GM23248 (cell line): ENCODE measurements around the gene PSMG4. TPM values are rescaled to one million over a fixed set of nuclear protein-coding genes. Genes with fewer than 3 reads are reported as not detected.

ENCODE experiments used
- DNase-seq: peaks from one replicate; pipeline ENCODE4 v3.0.0-alpha.2; 2015
- H2AFZ ChIP-seq: fragments of 200-600 bp; sonication (generic); 2 replicates; pipeline ENCODE4 v1.6.1; 2016; ENCODE audit warnings: antibody characterized with exemption
- H3F3A ChIP-seq: fragments of 200-600 bp; sonication (generic); 2 replicates; pipeline ENCODE4 v1.6.1; 2016; ENCODE audit warnings: mild to moderate bottlenecking, antibody characterized with exemption, mixed run types; ENCODE audit not compliant: insufficient read depth
- H3K27ac ChIP-seq: fragments of 200-600 bp; sonication (generic); 2 replicates; pipeline ENCODE4 v1.5.1; 2016; ENCODE audit warnings: mild to moderate bottlenecking
- H3K27me3 ChIP-seq: fragments of 200-600 bp; sonication (generic); replicated peaks from 2 replicates; pipeline ENCODE4 v1.6.1; 2016; ENCODE audit warnings: mild to moderate bottlenecking; ENCODE audit not compliant: insufficient read depth
- H3K36me3 ChIP-seq: fragments of 200-600 bp; sonication (generic); 2 replicates; pipeline ENCODE4 v1.6.1; 2016; ENCODE audit warnings: low read depth, mild to moderate bottlenecking
- H3K4me1 ChIP-seq: fragments of 200-600 bp; sonication (generic); 2 replicates; pipeline ENCODE4 v1.6.1; 2016; ENCODE audit warnings: mild to moderate bottlenecking; ENCODE audit not compliant: insufficient read depth
- H3K4me2 ChIP-seq: fragments of 200-600 bp; sonication (generic); one replicate; pipeline ENCODE4 v1.6.1; 2016; ENCODE audit warnings: mild to moderate bottlenecking; ENCODE audit not compliant: unreplicated experiment
- H3K4me3 ChIP-seq: fragments of 200-600 bp; sonication (generic); 2 replicates; pipeline ENCODE4 v1.5.1; 2016; ENCODE audit warnings: mild to moderate bottlenecking
- H3K79me2 ChIP-seq: fragments of 200-600 bp; sonication (generic); 2 replicates; pipeline ENCODE4 v1.6.1; 2016; ENCODE audit warnings: mild to moderate bottlenecking; ENCODE audit not compliant: insufficient read depth
- H3K9ac ChIP-seq: fragments of 200-600 bp; sonication (generic); 2 replicates; pipeline ENCODE4 v1.6.1; 2016; ENCODE audit warnings: mild to moderate bottlenecking
- H3K9me2 ChIP-seq: fragments of 200-600 bp; sonication (generic); 2 replicates; pipeline ENCODE4 v1.6.1; 2016; ENCODE audit warnings: mixed run types, mild to moderate bottlenecking, moderate library complexity; ENCODE audit not compliant: insufficient read depth
- H3K9me3 ChIP-seq: fragments of 200-600 bp; sonication (generic); one replicate; pipeline ENCODE4 v1.6.1; 2017; ENCODE audit warnings: low read depth
- H4K20me1 ChIP-seq: fragments of 200-600 bp; sonication (generic); 2 replicates; pipeline ENCODE4 v1.6.0; 2016; ENCODE audit not compliant: insufficient read depth
- EZH2 ChIP-seq: fragments of 200-600 bp; sonication (generic); IDR thresholded peaks from 2 replicates; pipeline ENCODE4 v1.6.1; 2018; ENCODE audit warnings: antibody characterized with exemption, mild to moderate bottlenecking; ENCODE audit not compliant: insufficient read depth, poor library complexity, severe bottlenecking
- EZH2phosphoT487 ChIP-seq: fragments of 200-600 bp; sonication (generic); IDR thresholded peaks from 2 replicates; pipeline ENCODE4 v1.6.1; 2018; ENCODE audit warnings: antibody characterized with exemption, moderate library complexity, mild to moderate bottlenecking, low read depth; ENCODE audit not compliant: insufficient read depth
- WGBS, 2 experiments: methylation state at CpG; one replicate each; pipeline ENCODE4 v1.1.6; 2015 to 2017; ENCODE audit warnings: low lambda C conversion rate in 2 of 2, low coverage in 1 of 2; ENCODE audit errors: missing lambda C conversion rate in 2 of 2; 5-methylcytosine and 5-hydroxymethylcytosine counted together
- in situ Hi-C: fragments of 300-500 bp; cut with MboI; formaldehyde crosslinking; loops from 2 replicates; pipeline ENCODE4 v1.15.0; 2020
- polyA plus RNA-seq: library from polyadenylated mRNA; unstranded; fragments of >200 nt; fragmentation: Nextera tagmentation; extraction: Ambion mirVana; gene quantifications from 2 replicates; pipeline ENCODE4 v1.2.1, GENCODE V29; 2016
- total RNA-seq: library from RNA; depleted of rRNA; stranded (reverse); fragments of >200 nt; shearing (Covaris generic); gene quantifications from 2 replicates; pipeline ENCODE4 v1.2.3, GENCODE V29; 2014

PSMG4 gene
- total and polyA plus RNA-seq, 2 experiments from 2014 or later: 20.0 to 46.9 TPM

- Histone ChIP-seq H3K9me2 (no peaks in the 10 kb centered on the region), H3K4me2 (no peak overlapping the region), H3K27me3 (no peaks in the 10 kb centered on the region), H3K9ac (no peak overlapping the region), H2AFZ (no peak overlapping the region), H3K27ac (no peak overlapping the region), H3K79me2 (peaks cover 5% of the 10 kb centered on the region; the same call in 1 of the 2 replicates), H3K4me3 (no peak overlapping the region), H4K20me1 (no peaks in the 10 kb centered on the region), H3F3A (peaks cover 6% of the 10 kb centered on the region), H3K36me3 (peaks cover 7% of the 10 kb centered on the region; the same call in 1 of the 2 replicates), H3K4me1 (peaks cover 7% of the 10 kb centered on the region), H3K9me3 (no peaks in the 10 kb centered on the region)
- WGBS, 2 experiments: 75 to 78% methylated on average over 20 of the region's 20 CpGs
- no peak for DNase-seq
- in situ Hi-C loops: loop anchor here (10.0 kb wide), 1 partner anchor 708 kb away; no protein-coding TSS in a partner anchor
- no peak for TF ChIP-seq EZH2
- TF ChIP-seq EZH2phosphoT487: no peak
Measured at GRCh38 chr6:3276174-3277167, 17.7 kb downstream of the PSMG4 start.

GRCh38 chr6:3277251-3277650, 18.5 kb downstream of the PSMG4 start:
- Histone ChIP-seq H3K79me2 (peaks cover 5% of the 10 kb centered on the region; the same call in 1 of the 2 replicates), H3F3A (peaks cover 13% of the 10 kb centered on the region), H2AFZ (no peak overlapping the region), H3K36me3 (peaks cover 3% of the 10 kb centered on the region; the same call in 1 of the 2 replicates), H3K9ac (no peak overlapping the region), H3K9me3 (no peaks in the 10 kb centered on the region), H3K27ac (no peak overlapping the region), H4K20me1 (no peaks in the 10 kb centered on the region), H3K4me1 (peaks cover 15% of the 10 kb centered on the region), H3K27me3 (no peaks in the 10 kb centered on the region), H3K9me2 (no peaks in the 10 kb centered on the region), H3K4me2 (no peak overlapping the region), H3K4me3 (no peak overlapping the region)
- TF ChIP-seq EZH2: no peak
- TF ChIP-seq EZH2phosphoT487: no peak
- DNase-seq: peak; percentile 31
- 41 to 48% methylated on average over 11 to 12 of the region's 12 CpGs for WGBS, 2 experiments
- in situ Hi-C loops: loop anchor here (10.0 kb wide), 1 partner anchor 708 kb away; no protein-coding TSS in a partner anchor

- Histone ChIP-seq H3K27ac (no peak overlapping the region), H3F3A (peaks cover 20% of the 10 kb centered on the region), H3K4me2 (no peak overlapping the region), H4K20me1 (no peaks in the 10 kb centered on the region), H3K9me3 (no peaks in the 10 kb centered on the region), H2AFZ (no peak overlapping the region), H3K79me2 (no peaks in the 10 kb centered on the region), H3K4me1 (peaks cover 21% of the 10 kb centered on the region), H3K27me3 (no peaks in the 10 kb centered on the region), H3K9me2 (no peaks in the 10 kb centered on the region), H3K36me3 (no peaks in the 10 kb centered on the region), H3K4me3 (no peak overlapping the region), H3K9ac (no peak overlapping the region)
- WGBS, 2 experiments: 66 to 67% methylated on average over 9 of the region's 9 CpGs
- TF ChIP-seq EZH2phosphoT487 (no peak), EZH2 (no peak)
- in situ Hi-C loops: loop anchor here (10.0 kb wide), 1 partner anchor 707 kb away; no protein-coding TSS in a partner anchor
- DNase-seq: no peak
Measured at GRCh38 chr6:3277851-3278416, 19.2 kb downstream of the PSMG4 start.

GRCh38 chr6:3278691-3279090, 19.9 kb downstream of the PSMG4 start:
- in situ Hi-C loops: loop anchor here (10.0 kb wide), 1 partner anchor 706 kb away; no protein-coding TSS in a partner anchor
- no peak overlapping the region for H3K27ac ChIP-seq
- no peak overlapping the region for H3K9ac ChIP-seq
- no peaks in the 10 kb centered on the region; the same call in 1 of the 2 replicates for H3K36me3 ChIP-seq
- no peak overlapping the region for H3K4me3 ChIP-seq
- no peaks in the 10 kb centered on the region for H3K9me3 ChIP-seq
- peaks cover 24% of the 10 kb centered on the region for H3F3A ChIP-seq
- H2AFZ ChIP-seq: no peak overlapping the region
- H3K9me2 ChIP-seq: no peaks in the 10 kb centered on the region
- WGBS, 2 experiments: 74% methylated on average over 4 of the region's 4 CpGs
- no peaks in the 10 kb centered on the region for H4K20me1 ChIP-seq
- H3K4me2 ChIP-seq: no peak overlapping the region
- H3K4me1 ChIP-seq: peaks cover 22% of the 10 kb centered on the region
- H3K79me2 ChIP-seq: no peaks in the 10 kb centered on the region
- TF ChIP-seq EZH2phosphoT487 (no peak), EZH2 (no peak)
- no peaks in the 10 kb centered on the region for H3K27me3 ChIP-seq
- no peak for DNase-seq
